ENCODE data around the gene PLCXD1.
"Not testable (repeated sequence)": the region's sequence is repeated elsewhere in the genome, so short reads cannot be mapped to it uniquely, and the experiment has no call there.

PLCXD1 gene, protein sequence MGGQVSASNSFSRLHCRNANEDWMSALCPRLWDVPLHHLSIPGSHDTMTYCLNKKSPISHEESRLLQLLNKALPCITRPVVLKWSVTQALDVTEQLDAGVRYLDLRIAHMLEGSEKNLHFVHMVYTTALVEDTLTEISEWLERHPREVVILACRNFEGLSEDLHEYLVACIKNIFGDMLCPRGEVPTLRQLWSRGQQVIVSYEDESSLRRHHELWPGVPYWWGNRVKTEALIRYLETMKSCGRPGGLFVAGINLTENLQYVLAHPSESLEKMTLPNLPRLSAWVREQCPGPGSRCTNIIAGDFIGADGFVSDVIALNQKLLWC

DNA sequence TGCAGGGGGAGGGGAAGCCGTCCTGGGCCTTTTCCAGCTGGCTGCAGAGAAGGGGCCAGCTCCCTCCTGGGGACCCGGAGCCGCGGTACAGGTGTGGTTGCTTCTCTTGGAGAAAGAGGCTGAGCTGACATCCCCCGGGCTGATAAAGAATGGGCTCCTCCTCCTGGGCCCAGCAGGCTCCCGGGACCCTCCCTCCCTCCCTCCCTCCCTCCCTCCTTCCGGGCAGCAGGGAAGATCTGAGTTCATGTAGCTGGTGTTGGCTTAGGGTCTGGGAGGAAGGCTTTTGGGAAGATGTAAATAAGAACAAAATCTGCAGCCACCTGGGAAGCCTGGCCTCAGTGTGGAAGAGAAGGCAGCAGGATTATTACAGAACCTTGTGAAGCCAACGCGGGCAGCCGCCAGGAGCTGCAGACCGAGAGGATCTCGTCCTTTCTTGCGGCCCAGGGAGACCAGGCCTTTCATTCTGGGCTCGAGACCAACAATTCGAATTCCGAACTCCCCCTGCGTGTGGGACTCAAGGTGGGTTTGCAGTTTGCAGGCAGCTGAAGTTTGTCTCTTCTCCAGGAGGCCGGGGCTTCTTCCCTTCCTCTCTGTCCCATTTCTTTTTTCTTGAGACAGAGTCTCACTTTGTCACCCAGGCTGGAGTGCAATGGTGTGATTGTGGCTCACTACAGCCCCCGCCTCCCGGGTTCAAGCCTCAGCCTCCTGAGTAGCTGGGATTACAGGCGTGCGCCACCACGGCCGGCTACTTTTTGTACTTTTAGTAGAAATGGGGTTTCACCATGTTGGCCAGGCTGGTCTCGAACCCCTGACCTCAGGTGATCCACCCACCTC, at the start of gene PLCXD1:
TSS of gene PLCXD1 (plus strand) at position 216 of the 834 bp plus-strand sequence. CDS start 2,807 bp downstream, outside the sequence.
- no peak for DNase-seq (ENCODE audit: low spot score)

DNA sequence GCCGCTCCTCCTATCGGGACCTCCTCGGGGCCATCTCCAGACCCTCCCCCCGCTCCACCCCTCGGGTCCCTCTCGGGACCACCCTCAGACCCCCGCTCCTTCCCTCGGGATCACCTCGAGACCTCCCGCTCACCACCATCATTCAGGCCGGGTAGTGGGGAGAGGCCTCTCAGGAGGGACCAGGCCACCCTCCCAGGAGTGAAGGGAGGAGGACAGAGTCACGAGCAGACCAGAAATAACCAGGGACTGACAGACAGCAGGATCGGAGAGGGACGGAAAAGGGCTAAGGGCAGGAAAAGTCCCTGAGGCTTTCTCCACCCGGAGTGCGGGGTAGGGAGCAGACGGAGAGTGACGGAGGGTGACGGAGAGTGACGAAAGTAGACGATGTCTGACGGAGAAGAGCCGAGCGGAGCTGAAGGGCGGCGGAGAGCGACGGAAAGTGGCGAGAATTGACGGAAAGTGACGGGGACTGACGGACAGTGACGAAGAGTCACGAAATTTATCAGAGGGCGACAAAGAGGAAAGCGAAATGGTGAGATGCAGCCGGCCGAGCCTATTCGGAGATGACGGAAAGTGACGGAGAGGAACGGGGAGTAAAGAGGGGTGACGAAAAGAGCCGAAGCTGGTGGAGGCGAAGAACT, 49.4 kb upstream of the PLCXD1 start:
- not testable (repeated sequence) for DNase-seq (ENCODE audit: low spot score)

DNA sequence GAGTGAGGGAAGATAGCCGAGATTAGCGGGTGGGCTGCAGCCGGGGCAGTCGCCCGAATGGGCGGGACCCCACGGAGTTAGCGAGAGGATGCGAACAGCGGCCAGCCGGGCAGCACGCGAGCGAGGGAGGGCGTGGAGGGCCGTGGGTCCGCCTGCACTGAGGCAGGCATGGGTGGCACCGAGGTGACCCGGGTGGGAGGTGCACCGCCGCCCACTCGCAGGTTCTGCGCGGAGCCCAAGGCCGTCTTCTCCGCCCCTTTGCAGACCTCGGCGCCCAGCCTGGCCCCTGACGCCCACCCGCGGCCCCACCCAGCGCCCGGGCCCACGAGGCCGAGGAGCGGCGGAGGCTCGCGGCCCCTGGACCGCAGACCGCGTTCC, 48.9 kb upstream of the PLCXD1 start:
- DNase-seq (ENCODE audit: low spot score): not testable (repeated sequence)

DNA sequence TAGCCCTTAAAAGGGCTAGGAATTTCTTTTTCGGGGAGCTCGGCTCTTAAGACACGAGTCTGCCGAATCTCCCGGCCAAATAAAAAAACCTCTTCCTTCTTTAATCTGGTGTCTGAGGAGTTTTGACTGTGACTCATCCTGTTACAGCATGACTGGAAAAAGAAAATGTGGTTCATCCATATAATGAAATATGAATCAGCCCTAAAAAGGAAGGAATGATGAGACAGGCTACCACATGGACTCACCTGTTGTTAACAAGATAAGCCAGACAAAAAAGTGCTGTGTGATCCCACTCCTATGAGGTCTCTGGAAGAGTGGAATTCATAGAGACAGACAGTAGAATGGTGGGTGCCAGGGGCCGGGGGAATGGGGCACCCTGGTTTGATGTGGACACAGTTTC, 45.0 kb upstream of the PLCXD1 start:
- DNase-seq (ENCODE audit: low spot score): not testable (repeated sequence)

DNA sequence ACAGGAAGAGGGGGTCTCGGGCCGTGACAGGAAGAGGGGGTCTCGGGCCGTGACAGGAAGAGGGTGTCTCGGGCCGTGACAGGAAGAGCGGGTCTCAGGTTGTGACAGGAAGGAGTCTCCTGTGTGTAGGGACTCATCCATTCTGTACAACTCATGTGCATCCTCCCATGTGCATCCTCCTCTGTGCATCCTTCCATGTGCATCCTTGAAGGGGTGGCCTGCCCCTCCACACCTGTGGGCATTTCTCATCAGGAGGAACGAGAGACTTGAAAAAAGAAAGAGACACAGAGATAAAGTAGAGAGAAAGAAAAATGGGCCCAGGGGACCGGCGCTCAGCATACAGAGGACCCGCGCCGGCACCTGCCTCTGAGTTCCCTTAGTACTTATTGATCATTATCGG, 30.2 kb upstream of the PLCXD1 start:
- DNase-seq (ENCODE audit: low spot score): peak; percentile 33

DNA sequence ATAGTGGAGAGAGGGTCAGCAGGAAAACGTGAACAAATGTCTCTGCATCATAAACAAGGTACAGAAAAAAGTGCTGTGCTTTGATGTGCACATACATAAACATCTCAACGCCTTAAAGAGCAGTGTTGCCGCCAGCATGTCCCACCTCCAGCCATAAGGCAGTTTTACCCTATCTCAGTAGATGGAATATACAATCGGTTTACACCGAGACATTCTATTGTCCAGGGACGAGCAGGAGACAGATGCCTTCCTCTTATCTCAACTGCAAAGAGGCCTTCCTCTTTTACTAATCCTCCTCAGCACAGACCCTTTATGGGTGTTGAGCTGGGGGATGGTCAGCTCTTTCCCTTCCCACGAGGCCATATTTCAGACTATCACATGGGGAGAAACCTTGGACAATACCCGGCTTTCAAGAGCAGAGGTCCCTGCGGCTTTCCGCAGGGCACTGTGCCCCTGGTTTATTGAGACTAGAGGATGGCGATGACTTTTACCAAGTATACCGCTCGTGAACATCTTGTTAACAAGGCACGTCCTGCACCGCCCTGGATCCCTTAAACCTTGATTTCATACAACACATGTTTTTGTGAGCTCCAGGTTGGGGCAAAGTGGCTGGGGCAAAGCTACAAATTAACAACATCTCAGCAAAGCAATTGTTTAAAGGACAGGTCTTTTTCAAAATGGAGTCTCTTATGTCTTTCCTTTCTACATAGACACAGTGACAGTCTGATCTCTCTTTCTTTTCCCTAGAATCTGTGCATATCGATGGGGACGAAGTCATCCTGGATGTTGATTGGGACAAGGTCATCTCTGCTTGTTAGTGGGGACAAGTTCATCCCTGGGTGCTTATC, 29.6 kb upstream of the PLCXD1 start:
- DNase-seq (ENCODE audit: low spot score): not testable (repeated sequence)

DNA sequence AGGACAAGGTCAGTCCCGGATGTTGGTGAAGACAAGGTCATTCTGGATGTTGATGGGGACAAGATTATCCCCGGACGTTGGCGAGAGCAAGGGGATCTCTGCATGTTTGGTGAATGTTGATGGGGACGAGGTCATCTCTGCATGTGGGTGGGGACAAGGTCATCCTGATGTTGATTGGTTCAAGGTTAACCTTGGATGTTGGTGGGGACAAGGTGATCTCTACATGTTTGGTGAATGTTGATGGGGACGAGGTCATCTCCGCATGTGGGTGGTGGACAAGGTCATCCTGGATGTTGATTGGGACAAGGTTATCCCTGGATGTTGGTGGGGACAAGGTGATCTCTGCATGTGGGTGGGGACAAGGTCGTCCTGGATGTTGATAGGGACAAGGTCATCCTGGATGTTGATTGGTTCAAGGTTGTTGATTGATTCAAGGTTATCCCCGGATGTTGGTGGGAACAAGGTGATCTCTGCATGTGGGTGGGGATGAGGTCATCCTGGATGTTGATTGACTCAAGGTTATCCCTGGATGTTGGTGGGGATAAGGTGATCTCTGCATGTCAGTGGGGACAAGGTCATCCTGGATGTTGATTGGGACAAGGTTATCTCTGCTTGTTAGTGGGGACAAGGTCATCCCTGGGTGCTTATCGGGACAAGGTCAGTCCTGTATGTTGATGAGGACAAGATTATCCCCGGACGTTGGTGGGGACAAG, 28.8 kb upstream of the PLCXD1 start:
- DNase-seq (ENCODE audit: low spot score): peak; percentile 0

DNA sequence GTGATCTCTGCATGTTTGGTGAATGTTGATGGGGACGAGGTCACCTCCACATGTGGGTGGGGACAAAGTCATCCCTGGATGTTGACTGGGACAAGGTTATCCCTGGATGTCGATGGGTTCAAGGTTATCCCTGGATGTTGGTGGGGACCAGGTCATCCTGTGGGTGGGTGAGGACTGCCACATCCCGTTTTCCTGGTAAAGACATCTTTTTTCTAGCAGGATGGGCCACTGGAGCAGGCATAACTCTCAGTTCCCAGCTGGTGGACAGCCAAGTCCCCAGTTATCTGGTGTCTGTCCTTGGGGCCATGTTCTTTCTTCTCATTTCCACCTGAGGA, 28.3 kb upstream of the PLCXD1 start:
- DNase-seq (ENCODE audit: low spot score): no peak

DNA sequence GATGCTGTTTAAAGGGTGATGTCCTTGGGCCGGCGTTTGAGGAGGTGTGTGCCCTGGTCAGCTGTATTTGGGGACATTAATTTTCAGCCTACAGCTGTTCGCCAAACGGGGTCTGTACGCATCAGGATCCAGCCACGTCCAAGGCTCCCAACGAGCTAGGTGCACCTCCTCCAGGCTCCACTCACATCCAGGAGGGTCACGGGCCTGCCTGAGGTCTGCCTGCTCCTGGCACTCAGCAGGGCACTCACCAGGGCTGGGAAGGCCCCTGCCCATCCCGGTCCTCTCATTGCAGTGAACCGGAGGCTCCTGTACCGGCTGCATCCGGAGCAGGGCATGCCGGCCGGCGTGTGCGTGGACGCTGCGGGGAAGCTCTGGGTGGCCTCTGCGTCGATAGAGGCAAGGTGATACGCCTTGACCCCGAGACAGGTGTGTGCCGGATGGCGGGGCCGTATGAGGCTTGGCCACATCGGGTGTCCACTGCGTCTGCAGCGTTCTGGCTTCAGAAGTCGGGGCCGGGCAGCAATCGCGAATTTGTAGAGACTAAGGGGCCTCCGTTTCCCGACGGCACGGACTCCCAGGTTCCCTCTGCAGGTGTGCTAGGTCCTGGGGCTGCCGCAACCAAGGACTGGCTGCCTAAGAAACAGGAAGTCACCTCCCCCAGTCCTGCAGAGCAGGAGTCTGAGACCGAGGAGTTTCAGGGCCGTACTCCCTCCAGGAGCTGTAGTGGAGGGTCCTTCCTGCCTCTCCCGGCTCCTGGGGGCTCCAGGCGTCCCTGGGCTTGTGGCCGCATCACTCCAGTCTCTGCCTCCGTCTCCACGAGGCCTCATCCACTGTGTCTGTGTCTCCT, 27.5 kb upstream of the PLCXD1 start:
- DNase-seq (ENCODE audit: low spot score): peak; percentile 0

DNA sequence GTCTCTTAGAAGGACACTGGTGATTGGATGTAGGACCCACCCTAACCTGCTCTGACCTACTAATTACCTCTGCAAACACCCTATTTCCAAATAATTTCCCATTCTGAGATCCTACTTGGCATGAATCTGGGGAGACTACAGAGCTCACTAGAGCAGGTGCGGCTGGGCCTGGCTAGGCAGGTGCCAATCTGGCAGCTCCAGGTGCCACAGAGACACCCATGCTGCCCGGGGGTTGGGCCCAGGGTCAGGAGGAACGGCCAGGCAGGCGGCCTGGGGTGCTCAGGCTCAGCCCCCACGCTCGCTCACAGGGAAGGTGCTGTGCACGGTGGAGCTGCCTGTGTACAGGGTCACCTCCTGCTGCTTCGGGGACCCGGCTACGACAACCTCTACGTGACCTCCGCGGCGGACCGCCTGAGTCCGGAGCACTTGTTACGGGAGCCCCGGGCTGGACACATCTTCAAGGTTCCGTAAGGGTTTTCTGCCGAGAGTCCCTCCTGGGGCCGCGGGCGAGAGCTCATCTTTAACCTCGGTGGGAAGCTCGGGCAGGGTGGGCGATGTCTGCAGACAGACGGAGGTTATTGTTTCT, 26.5 kb upstream of the PLCXD1 start:
- DNase-seq (ENCODE audit: low spot score): peak; percentile 0

DNA sequence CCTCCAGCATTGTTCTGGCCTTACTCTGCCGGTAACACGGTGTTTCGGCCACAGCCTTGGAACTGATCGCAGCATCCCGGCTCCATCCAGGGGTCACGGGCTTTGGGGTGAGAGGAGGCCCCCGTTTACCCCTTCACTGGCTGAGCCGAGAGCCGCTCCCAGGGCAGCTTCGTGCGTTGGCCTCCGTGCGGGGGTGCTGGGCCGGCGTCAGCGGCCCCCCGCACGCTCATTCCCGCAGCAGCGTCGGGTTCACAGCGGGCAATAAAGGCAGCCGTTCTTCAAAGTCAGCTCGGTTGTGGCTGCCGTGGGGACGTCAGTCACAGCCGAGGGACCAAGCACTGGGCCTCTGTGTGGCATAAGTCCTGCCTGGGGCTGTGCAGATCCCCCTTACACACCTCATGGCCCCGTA, 25.3 kb upstream of the PLCXD1 start:
- DNase-seq (ENCODE audit: low spot score): peak; percentile 0

DNA sequence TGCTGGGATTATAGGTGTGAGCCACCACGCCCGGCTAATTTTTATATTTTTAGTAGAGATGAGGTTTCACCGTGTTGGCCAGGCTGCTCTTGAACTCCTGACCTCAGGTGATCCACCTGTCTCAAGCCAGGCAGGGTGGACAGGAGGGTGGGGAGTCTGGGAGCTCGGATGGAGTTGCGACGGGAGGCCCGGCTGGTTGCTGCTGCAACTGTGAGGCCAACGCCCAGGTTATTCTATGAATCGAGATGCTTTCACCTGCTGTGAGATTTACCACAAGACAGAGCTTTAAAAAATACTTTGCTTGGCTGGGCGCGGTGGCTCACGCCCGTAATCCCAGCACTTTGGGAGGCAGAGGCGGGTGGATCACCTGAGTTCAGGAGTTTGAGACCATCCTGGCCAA, 24.1 kb upstream of the PLCXD1 start:
- DNase-seq (ENCODE audit: low spot score): not testable (repeated sequence)

DNA sequence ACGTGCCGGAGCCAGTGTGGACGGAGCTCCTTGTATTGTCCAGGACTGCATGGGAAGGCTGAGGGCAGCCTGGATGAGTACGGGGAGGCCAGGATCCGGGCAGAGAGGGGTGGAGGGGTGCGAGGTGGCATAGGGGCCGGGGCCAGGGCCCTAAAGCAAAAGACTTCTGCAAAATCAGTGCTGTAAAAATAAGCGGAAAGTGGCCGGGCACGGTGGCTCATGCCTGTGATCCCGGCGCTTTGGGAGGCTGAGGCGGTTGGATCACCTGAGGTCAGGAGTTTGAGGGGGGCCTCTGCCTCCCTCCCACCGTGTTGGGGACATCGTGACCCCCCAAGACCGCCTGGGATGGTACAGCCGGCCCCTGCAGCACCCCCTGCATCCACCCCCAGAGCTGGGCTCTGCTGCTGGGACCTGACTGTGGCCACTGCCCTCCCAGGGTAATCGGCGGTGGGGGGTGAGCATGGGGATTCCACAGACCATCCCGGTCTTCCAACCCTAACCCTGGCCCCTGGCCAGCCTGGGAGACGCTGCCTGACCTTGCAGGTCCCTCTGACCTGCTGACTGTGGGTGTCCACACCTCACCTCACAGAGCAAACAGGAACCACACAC, 23.4 kb upstream of the PLCXD1 start:
- DNase-seq (ENCODE audit: low spot score): peak; percentile 0

DNA sequence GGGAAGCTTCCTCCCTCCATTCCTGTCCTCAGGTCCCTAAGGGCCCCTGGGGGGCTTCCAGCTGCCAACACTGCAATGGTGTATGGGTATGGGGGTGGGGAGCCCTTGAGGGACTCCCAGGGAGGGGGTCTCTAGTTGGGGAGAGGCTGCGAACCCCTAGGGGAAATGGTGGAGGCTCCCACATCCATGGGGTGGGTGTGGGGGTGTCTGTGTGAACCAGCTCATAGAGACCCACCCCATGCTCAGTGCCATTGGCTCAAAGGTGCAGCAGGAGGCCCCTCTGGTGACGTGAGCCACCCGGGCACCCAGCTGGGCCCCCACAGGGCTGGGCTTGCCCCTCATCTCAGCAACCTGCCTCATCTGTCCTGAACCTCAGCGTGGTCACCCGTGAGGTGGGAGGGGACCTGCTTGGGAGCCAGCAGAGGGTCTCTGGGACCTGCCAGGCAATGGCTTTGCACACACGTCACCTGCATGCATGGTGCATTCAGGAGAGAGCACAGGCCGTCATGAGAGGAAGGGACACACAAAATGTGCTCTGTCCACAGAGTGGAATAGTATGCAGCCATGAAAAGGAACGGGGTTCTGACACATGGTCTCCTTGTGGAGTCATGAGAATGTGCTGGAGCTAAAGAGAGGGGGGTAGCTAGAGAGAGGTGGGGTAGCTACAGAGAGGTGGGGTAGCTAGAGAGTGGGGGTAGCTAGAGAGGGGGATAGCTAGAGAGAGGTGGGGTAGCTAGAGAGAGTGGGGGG, 22.7 kb upstream of the PLCXD1 start:
- peak; percentile 0 for DNase-seq (ENCODE audit: low spot score)

DNA sequence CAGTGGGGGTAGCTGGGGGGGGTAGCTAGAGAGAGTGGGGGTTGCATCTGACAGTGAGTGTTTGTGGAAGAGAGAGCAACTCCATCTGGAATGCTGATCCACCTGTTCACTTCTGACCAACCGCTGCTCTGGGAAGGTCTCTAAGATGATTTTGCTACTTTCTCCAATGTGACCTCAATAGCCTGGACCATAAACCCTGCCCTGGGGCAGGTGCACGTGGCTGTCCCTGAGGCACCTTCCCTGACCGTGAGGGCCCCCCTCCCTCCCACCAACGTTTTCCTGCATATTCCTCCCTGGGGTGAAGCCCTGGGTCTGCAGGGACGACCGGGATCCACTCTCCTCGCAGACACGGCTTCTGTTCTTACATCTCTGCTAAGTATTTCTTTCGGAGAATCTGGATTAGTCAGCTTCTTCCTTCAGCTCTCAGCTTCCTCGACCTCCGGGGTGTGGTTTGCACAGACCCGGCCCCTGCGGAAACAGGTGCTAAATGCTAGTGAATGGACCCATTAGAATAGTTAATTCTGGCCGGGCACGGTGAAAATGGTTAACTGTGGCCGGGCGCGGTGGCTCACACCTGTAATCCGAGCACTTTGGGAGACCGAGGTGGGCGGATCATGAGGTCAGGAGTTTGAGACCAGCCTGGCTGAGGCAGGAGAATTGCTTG, 21.4 kb upstream of the PLCXD1 start:
- peak; percentile 2 for DNase-seq (ENCODE audit: low spot score)

DNA sequence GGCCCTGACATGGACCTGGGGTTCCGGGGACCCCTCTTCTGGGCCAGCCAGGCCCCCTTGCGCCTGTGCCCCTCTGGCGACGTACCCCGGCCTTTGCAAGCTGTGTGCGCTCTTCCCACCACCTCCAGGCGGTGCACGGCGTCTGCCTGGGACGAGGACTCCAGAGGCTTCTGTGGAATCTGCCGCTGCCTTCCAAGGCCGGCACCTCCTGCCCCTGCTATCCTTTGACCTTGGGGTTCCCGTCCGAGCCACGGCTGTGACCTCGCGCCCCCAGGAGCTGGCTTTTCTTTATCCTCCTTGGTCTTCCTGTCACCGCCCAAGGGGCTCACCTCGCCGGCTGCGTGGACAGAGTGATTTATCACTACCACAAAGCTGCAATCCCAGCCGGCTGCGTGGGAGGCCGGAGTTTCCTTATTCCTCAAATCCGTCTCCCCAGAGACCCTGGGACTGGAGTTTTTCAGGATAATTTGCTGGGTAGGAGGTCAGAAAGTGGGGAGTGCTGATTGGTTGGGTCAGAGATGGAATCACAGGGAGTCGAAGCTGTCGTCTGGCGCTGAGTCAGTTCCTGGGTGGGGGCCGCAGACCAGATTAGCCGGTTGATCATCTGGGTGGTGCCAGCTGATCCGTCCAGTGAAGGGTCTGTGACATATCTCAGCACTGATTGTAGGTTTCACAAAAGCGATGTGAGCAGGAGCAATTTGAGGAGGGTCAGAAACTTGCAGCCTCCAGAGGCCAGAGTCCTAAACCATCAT, 19.8 kb upstream of the PLCXD1 start:
- DNase-seq (ENCODE audit: low spot score): peak; percentile 0

DNA sequence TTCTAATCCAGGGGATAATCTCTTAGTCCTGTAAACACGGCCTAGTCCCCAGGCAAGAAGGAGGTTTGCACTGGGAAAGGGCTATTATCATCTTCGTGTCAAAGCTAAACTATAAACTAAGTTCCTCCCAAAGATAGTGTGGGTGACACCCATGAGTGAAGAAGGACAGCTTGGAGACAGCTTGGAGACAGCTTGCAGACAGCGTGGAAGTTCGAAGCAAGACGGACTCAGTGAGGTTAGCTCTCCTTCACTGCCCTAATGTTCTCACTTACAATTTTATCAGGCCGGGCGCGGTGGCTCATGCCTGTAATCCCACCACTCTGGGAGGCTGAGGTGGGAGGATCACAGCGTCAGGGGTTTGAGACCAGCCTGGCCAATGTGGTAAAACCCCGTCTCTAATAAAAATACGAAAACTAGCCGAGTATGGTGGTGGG, 19.2 kb upstream of the PLCXD1 start:
- peak; percentile 0 for DNase-seq (ENCODE audit: low spot score)

Data from CD4-positive, alpha-beta T cell treated with Interleukin-6 at 100 ng/mL for 8 hours (primary cell).